SK-N-MC (cell line): ENCODE measurements around the gene DICER1.

Source experiments
- DNase-seq: peaks from one replicate; pipeline ENCODE4 v3.0.0-alpha.2; 2011; ENCODE audit warnings: low read depth, low spot score
- H3K27ac ChIP-seq: fragments of 200-600 bp; sonication (generic); 2 replicates; pipeline ENCODE4 v1.5.1; 2016; ENCODE audit warnings: mixed run types
- H3K36me3 ChIP-seq: fragments of 200-600 bp; sonication (generic); 2 replicates; pipeline ENCODE4 v1.6.1; 2017; ENCODE audit warnings: antibody characterized with exemption, low read length, mixed read lengths; ENCODE audit not compliant: insufficient read depth
- H3K4me3 ChIP-seq: fragments of 200-600 bp; sonication (generic); 2 replicates; pipeline ENCODE4 v1.5.1; 2016
- H3K9ac ChIP-seq: fragments of 200-600 bp; sonication (generic); 2 replicates; pipeline ENCODE4 v1.8.0; 2017; ENCODE audit warnings: mixed run types, mixed read lengths; ENCODE audit not compliant: insufficient read length
- H3K9me3 ChIP-seq: fragments of 200-600 bp; sonication (generic); 2 replicates; pipeline ENCODE4 v1.6.1; 2017; ENCODE audit warnings: low read depth, mild to moderate bottlenecking, antibody characterized with exemption, low read length, moderate library complexity, mixed read lengths
- EZH2 ChIP-seq: fragments of 200-600 bp; sonication (generic); IDR thresholded peaks from one replicate; pipeline ENCODE4 v1.6.1; 2017; ENCODE audit warnings: antibody characterized with exemption
- FOXP2 ChIP-seq: optimal IDR thresholded peaks from 2 replicates; pipeline ENCODE3; 2011; ENCODE audit warnings: mild to moderate bottlenecking, moderate library complexity; ENCODE audit not compliant: insufficient read depth; ENCODE audit errors: extremely low read length, control extremely low read depth
- POLR2AphosphoS5 ChIP-seq: IDR thresholded peaks from 2 replicates; pipeline ENCODE4 v1.6.1; 2012; ENCODE audit warnings: mild to moderate bottlenecking, low read depth, low read length, borderline replicate concordance

The DICER1 gene

GRCh38 chr14:95149441-95149840 is 7.9 kb downstream of the DICER1 start:
- Histone ChIP-seq H3K9ac (no peak overlapping the region), H3K4me3 (no peak overlapping the region), H3K27ac (no peak overlapping the region), H3K36me3 (peaks cover 20% of the 10 kb centered on the region), H3K9me3 (peaks cover 7% of the 10 kb centered on the region; the same call in 1 of the 2 replicates)
- no peak for TF ChIP-seq EZH2
- no peak for TF ChIP-seq FOXP2
- no peak for TF ChIP-seq POLR2AphosphoS5
- DNase-seq: no peak

- H3K9ac ChIP-seq: no peak overlapping the region
- H3K4me3 ChIP-seq: no peak overlapping the region
- DNase-seq: no peak
- H3K36me3 ChIP-seq: peaks cover 19% of the 10 kb centered on the region
- H3K9me3 ChIP-seq: peaks cover 7% of the 10 kb centered on the region; the same call in 1 of the 2 replicates
- H3K27ac ChIP-seq: no peak overlapping the region
- TF ChIP-seq POLR2AphosphoS5 (no peak), FOXP2 (no peak), EZH2 (no peak)
These were observed 9.7 kb downstream of the DICER1 start for GRCh38 chr14:95147597-95147996.

- Histone ChIP-seq H3K27ac (no peak overlapping the region), H3K9me3 (peaks cover 7% of the 10 kb centered on the region; the same call in 1 of the 2 replicates), H3K9ac (no peak overlapping the region), H3K36me3 (peaks cover 16% of the 10 kb centered on the region), H3K4me3 (no peak overlapping the region)
- TF ChIP-seq POLR2AphosphoS5 (no peak), FOXP2 (no peak), EZH2 (no peak)
- DNase-seq: no peak
These were observed 11.1 kb downstream of the DICER1 start for GRCh38 chr14:95146079-95146771.

- peaks cover 7% of the 10 kb centered on the region; the same call in 1 of the 2 replicates for H3K9me3 ChIP-seq
- H3K27ac ChIP-seq: no peak overlapping the region
- TF ChIP-seq EZH2: no peak
- TF ChIP-seq FOXP2: no peak
- no peak for TF ChIP-seq POLR2AphosphoS5
- DNase-seq: no peak
- H3K36me3 ChIP-seq: peaks cover 16% of the 10 kb centered on the region
- no peak overlapping the region for H3K9ac ChIP-seq
- no peak overlapping the region for H3K4me3 ChIP-seq
These were observed 12.5 kb downstream of the DICER1 start for GRCh38 chr14:95144849-95145248.

GRCh38 chr14:95143808-95144620 is 13.3 kb downstream of the DICER1 start:
- Histone ChIP-seq H3K9ac (no peak overlapping the region), H3K36me3 (peaks cover 16% of the 10 kb centered on the region), H3K9me3 (peaks cover 7% of the 10 kb centered on the region; the same call in 1 of the 2 replicates), H3K27ac (no peak overlapping the region), H3K4me3 (no peak overlapping the region)
- TF ChIP-seq EZH2 (no peak), POLR2AphosphoS5 (no peak), FOXP2 (no peak)
- no peak for DNase-seq

- no peak for DNase-seq
- TF ChIP-seq EZH2 (no peak), FOXP2 (no peak), POLR2AphosphoS5 (no peak)
- peaks cover 16% of the 10 kb centered on the region for H3K36me3 ChIP-seq
- peaks cover 7% of the 10 kb centered on the region; the same call in 1 of the 2 replicates for H3K9me3 ChIP-seq
- H3K27ac ChIP-seq: no peak overlapping the region
- no peak overlapping the region for H3K9ac ChIP-seq
- no peak overlapping the region for H3K4me3 ChIP-seq
These were observed 15.1 kb downstream of the DICER1 start for GRCh38 chr14:95142208-95142607.

- Histone ChIP-seq H3K36me3 (peaks cover 16% of the 10 kb centered on the region), H3K4me3 (no peak overlapping the region), H3K9ac (no peak overlapping the region), H3K9me3 (peaks cover 7% of the 10 kb centered on the region; the same call in 1 of the 2 replicates), H3K27ac (no peak overlapping the region)
- TF ChIP-seq FOXP2: no peak
- no peak for TF ChIP-seq POLR2AphosphoS5
- TF ChIP-seq EZH2: no peak
- DNase-seq: no peak
These were observed 15.6 kb downstream of the DICER1 start for GRCh38 chr14:95141684-95142083.
